Measurements from ENCODE around the gene ZNF407. TPM values are rescaled to one million over a fixed set of nuclear protein-coding genes. Genes with fewer than 3 reads are reported as not detected.
A peak's percentile ranks its signal among the peaks of the same experiment; 100 is the strongest.

ZNF407 gene
- total RNA-seq, 1 donor from 2014 or later: 9.0 TPM

GRCh38 chr18:74654638-74655037 lies 57.0 kb downstream of the ZNF407 start:
- Histone ChIP-seq H3K27me3 (no peaks in the 10 kb centered on the region), H3K27ac (no peak overlapping the region), H4K20me1 (ENCODE audit: low read depth) (no peaks in the 10 kb centered on the region), H3K4me1 (no peaks in the 10 kb centered on the region), H3K79me2 (ENCODE audit: low read depth) (no peaks in the 10 kb centered on the region), H2AFZ (replicated peaks) (no peak overlapping the region), H3F3A (ENCODE audit: low read depth) (no peaks in the 10 kb centered on the region), H3K36me3 (no peaks in the 10 kb centered on the region), H3K9me3 (ENCODE audit: low read depth) (no peaks in the 10 kb centered on the region), H3K4me3 (no peak overlapping the region), H3K9ac (no peak overlapping the region), H3K4me2 (no peak overlapping the region)
- no peaks in the 10 kb centered on the region for H3K4me1 Mint-ChIP-seq
- no peaks in the 10 kb centered on the region for H3K9me3 Mint-ChIP-seq
- TF ChIP-seq CTCF (IDR thresholded peaks at IDR 0.05) (peak; percentile 17), EZH2 (IDR thresholded peaks at IDR 0.05) (no peak), EZH2phosphoT487 (IDR thresholded peaks at IDR 0.05) (no peak)
- H3K27me3 Mint-ChIP-seq (ENCODE audit: insufficient read depth, low read depth): no peaks in the 10 kb centered on the region
- H3K27ac Mint-ChIP-seq: no peak overlapping the region
- H3K4me3 Mint-ChIP-seq: no peak overlapping the region
- no peak for DNase-seq (ENCODE audit: low spot score)
- H3K36me3 Mint-ChIP-seq: no peaks in the 10 kb centered on the region

GRCh38 chr18:74661008-74661407 lies 63.3 kb downstream of the ZNF407 start:
- no peak for DNase-seq (ENCODE audit: low spot score)
- Histone ChIP-seq H3K9me3 (ENCODE audit: low read depth) (no peaks in the 10 kb centered on the region), H4K20me1 (ENCODE audit: low read depth) (no peaks in the 10 kb centered on the region), H3K27ac (no peak overlapping the region), H3K4me1 (no peaks in the 10 kb centered on the region), H2AFZ (replicated peaks) (no peak overlapping the region), H3K9ac (no peak overlapping the region), H3K36me3 (no peaks in the 10 kb centered on the region), H3F3A (ENCODE audit: low read depth) (no peaks in the 10 kb centered on the region), H3K4me2 (no peak overlapping the region), H3K27me3 (no peaks in the 10 kb centered on the region), H3K79me2 (ENCODE audit: low read depth) (no peaks in the 10 kb centered on the region), H3K4me3 (no peak overlapping the region)
- no peaks in the 10 kb centered on the region for H3K4me1 Mint-ChIP-seq
- no peaks in the 10 kb centered on the region for H3K36me3 Mint-ChIP-seq
- peaks cover 4% of the 10 kb centered on the region for H3K27me3 Mint-ChIP-seq (ENCODE audit: insufficient read depth, low read depth)
- no peak for TF ChIP-seq EZH2 (IDR thresholded peaks at IDR 0.05)
- no peak for TF ChIP-seq CTCF (IDR thresholded peaks at IDR 0.05)
- TF ChIP-seq EZH2phosphoT487 (IDR thresholded peaks at IDR 0.05): no peak
- H3K27ac Mint-ChIP-seq: no peak overlapping the region
- no peaks in the 10 kb centered on the region for H3K9me3 Mint-ChIP-seq
- no peak overlapping the region for H3K4me3 Mint-ChIP-seq

DNA sequence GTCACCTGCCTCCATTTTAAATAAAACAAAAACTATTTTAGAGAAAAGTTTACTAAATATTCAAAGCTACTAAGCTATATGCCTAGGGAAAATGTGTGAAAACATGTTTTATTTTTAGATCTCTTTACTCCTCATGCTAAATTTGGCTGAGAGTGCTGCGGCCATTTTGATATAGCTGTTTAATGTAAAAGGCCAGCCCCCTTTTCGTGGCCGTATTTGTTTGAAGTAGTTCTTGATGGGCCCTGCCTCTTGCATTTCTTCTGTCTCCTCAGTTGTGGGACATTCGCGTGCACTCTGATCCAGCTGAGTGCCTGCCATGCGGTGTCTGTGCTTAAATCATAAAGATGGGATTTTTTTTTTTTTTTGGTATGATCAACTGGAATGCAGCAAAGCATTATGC lies 64.0 kb downstream of the ZNF407 start:
- no peaks in the 10 kb centered on the region for H4K20me1 ChIP-seq (ENCODE audit: low read depth)
- H3K79me2 ChIP-seq (ENCODE audit: low read depth): no peaks in the 10 kb centered on the region
- H3K4me3 ChIP-seq: no peak overlapping the region
- H3K4me1 Mint-ChIP-seq: no peaks in the 10 kb centered on the region
- no peaks in the 10 kb centered on the region for H3K27me3 ChIP-seq
- no peaks in the 10 kb centered on the region for H3K4me1 ChIP-seq
- H3K4me2 ChIP-seq: no peak overlapping the region
- H3K27me3 Mint-ChIP-seq (ENCODE audit: insufficient read depth, low read depth): peaks cover 4% of the 10 kb centered on the region
- H3F3A ChIP-seq (ENCODE audit: low read depth): no peaks in the 10 kb centered on the region
- no peak overlapping the region for H3K9ac ChIP-seq
- no peaks in the 10 kb centered on the region for H3K36me3 ChIP-seq
- TF ChIP-seq CTCF (IDR thresholded peaks at IDR 0.05) (no peak), EZH2phosphoT487 (IDR thresholded peaks at IDR 0.05) (no peak), EZH2 (IDR thresholded peaks at IDR 0.05) (no peak)
- DNase-seq (ENCODE audit: low spot score): no peak
- H2AFZ ChIP-seq (replicated peaks): peak overlapping the region; percentile 50
- H3K4me3 Mint-ChIP-seq: no peak overlapping the region
- no peak overlapping the region for H3K27ac Mint-ChIP-seq
- H3K36me3 Mint-ChIP-seq: no peaks in the 10 kb centered on the region
- no peak overlapping the region for H3K27ac ChIP-seq
- H3K9me3 ChIP-seq (ENCODE audit: low read depth): no peaks in the 10 kb centered on the region
- H3K9me3 Mint-ChIP-seq: no peaks in the 10 kb centered on the region

Measured in neural progenitor cell (in vitro differentiated cells).